ENCODE results near the gene FAM170B.

The FAM170B gene

DNA sequence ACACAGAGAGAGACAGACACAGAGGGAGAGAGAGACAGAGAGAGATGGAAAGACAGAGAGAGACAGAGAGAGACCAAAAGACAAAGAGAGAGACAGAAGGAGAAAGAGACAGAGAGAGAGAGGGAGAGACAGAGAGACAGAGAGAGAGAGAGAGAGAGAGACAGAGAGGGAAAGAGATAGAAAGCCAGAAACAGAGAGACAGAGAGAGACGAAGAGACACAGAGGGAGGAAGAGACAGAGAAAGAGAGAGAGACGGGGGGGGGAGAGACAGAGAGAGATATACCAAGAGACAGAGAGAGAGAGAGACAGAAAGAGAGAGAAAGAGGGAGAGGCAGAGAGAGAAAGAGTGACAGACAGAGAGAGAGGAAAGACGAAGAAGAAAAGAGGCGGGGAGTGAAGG is 28.7 kb downstream of the FAM170B start:
- no peak for DNase-seq (ENCODE audit: low spot score)

DNA sequence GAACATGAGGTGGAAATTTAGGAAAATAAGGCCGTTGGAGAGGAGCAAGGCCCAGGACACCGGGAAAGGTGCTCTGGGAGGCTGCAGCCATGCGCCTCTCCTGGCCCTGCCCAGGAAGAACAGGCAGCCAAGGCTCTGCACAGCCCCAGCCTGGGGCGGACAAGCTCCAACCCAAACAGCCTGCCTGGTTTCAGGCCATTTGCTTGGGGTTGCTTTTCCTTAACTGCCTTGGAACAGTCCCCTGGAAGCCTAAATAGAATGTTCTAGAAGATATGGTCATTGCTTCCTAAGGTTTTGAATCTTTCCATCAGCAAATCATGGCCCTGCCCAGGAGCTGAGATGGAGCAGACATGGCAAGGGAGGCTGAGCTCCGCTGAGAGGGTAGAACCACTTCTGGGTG is 29.5 kb downstream of the FAM170B start:
- no peak for DNase-seq (ENCODE audit: low spot score)

DNA sequence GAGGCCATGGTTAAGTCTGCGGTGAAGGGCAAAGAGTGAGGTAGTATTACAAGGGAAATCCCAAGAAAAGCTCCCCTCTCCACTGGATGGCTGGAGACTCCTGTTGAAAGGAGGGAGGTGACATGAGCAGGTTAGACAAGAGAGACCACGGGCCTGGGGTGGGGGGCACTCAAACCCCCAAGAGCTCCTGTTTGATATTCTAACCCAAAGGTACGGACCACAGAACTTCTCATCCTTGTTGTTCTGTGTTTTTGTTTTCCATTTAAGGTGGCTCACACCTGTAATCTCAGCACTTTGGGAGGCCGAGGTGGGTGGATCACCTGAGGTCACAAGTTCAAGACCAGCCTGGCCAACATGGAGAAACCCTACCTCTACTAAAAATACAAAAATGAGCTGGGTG is 30.1 kb downstream of the FAM170B start:
- no peak for DNase-seq (ENCODE audit: low spot score)

DNA sequence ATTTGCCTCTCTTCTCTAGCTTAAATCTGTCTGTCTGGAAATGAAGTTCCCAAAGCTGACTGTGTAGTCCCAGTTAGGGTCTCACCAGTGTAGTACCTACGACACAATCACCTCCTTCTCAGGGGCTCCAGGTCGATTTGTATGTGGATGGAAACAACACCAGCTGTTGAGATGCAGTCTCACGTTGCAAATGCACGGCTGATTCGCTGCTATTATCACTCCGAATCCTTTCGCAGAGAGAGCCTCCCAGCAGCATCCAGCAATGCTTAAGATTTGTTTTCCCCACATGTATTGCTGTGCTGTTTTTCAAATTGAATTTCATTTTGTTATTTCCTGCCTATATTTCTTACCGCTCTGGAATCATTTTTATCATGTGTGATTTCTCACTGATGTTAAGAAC is 34.8 kb downstream of the FAM170B start:
- DNase-seq (ENCODE audit: low spot score) = no peak

DNA sequence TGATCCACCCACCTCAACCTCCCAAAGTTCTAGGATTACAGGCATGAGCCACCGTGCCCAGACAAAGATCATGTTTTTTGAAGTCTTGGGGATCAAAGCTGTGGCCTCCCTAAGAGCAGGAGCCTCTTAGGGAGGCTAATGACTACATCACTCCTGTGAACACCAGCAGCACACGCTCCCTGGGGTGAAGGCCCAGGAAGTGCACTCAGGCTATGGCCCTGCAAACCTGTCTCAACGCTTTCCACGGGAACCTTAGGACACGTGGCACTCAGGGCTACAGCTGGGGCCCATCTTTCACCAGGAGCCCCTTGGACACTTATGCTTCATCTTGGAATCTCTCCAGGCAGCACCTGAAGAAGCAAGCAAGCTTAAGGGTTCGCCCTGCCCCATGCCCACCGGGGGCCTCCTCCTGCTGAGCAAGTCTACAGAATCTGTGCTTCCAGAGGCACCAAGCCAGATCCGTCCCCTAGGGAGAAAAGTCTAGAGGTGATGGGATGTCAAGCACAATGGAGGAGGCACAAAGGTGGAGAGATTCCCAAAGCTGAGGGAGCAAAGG is 36.9 kb downstream of the FAM170B start:
- no peak for DNase-seq (ENCODE audit: low spot score)

DNA sequence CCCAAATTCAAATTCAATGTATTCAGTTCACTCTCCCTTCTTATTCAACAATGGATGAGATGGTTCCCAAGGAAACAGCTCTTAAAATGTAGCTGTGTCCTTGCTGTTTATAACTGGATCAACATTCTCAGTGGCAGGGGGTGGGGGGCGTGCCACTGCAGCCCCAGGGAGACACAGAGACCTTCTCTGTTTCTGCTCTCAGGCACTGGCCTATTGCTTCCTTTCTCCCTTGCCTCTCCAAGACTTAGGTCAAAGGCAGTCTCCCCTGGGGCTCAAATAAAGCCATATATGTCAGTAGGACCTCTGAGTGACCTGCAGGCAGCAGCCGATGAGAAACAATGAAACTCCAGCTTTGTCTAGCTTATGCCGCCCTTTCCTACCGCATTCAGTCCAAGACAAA is 39.2 kb downstream of the FAM170B start:
- no peak for DNase-seq (ENCODE audit: low spot score)

DNA sequence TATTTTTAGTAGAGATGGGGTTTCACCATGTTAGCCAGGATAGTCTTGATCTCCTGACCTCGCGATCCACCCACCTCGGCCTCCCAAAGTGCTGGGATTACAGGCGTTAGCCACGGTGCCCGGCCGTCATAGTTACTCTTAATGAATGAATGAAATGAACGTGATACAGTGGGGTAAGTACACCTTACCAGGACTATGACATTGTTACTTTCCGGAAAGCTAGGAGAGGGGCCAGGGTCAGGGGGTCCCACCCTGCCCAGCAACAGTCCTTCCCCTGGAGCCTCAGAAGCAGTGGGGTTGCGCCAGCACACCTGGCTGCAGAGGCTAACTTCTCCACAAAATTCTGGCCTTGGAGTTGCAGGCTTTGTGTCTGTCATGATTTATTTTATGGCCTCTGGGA is 39.9 kb downstream of the FAM170B start:
- DNase-seq (ENCODE audit: low spot score) = no peak

DNA sequence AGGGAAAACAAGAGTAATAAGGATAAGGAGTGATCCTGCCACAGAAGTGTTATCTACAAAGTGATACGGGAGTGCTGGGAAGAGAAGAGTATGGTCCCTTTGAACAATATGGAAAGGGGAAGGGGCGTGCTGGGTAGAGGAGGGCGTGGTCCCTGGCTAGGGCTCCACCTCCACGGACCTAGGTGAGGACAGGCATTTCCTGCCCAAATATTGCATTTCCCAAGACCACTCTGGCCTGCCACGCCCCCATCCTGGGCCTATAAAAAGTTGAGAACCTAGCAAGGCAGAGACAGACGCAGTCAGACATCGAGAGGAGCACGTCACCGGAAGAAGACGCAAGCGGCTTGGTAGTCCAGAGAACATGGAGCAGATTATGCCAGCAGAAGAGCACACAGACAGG is 41.3 kb downstream of the FAM170B start:
- DNase-seq (ENCODE audit: low spot score) = no peak

DNA sequence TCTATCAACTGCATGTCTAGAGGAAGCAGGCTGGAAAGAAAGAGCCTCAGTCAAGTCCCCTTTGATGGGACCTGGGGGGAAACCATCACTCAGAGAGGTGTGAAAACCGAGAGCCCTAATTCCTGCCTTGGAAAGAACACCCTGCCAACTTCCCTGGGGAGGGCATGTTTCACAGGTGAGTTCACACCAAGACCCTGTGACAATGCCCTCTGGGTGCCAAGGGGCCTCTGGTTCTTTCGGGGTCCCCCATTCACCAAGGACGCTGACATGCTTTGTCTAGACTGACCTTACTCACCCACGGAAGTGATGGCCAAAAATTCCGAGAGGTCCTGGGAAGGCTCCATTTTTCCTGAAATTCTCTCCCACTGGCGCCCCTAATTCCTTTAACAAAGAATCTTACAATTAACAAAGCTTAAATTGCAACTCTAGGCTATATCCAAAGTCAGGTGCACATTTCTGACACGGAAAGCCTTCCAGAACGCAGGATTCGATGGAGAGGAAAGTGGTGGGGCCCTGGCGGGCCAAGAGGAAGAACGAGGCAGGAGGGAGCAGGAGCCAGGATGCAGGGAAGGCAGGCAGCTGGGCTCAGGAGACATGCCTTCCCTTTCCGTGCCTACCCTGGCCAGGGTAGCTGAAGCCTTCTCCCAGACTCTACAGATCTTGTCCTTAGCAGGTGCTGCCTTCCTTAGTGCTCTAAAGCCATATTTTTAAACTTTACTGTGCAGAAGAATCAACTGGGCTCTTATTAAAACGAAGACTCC is 42.2 kb downstream of the FAM170B start:
- DNase-seq (ENCODE audit: low spot score) = no peak

DNA sequence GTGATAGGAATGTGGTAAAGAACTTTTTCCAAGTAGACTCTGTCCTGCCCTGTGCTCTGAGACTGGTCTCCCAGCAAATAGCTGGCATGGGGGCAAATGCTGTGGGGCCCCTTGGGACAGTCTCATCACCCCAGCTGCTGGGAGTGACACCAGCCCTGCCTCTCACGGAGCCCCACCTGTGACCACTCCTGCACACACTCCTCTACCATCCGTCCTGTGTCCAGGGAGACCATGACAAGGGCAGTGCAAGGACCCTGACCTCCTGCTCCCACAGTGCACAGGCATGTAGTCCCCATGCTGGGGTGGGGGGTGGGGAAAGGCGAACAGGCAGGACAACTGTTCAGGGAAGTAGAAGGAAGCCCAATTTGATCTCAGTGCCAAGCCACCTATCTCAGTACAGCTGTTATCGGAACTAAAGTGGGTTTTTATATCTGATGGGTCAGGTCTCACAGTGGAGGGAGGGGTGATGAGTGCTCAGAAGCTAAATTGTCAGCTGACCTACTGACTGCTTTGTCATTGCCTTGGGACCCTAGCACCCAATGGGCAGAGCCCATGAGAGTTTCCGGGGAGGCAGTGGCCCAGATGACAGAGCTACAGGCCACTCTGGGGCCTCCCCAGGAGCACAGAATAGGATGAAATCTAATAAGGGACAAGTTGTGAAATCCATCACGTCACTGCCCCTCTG is 43.0 kb downstream of the FAM170B start:
- no peak for DNase-seq (ENCODE audit: low spot score)

DNA sequence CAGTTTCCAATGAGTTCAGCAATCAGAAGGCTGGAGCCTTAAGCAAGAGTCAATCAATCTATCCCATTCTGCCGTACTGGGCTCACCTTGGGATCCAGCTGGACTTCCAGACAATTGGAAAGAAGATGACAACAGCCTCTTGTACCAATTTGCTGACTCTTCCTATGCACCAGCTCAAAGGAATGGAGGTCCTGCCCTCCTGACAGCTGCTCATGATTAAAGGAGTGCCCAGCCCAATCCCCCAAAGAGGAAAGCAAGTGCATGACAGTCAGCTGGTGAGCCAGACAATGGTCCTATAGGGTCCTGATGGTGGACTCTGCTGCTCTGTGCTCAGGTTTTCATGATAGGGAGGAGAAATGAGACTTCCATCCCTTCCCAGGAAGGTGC is 43.6 kb downstream of the FAM170B start:
- DNase-seq (ENCODE audit: low spot score) = no peak

DNA sequence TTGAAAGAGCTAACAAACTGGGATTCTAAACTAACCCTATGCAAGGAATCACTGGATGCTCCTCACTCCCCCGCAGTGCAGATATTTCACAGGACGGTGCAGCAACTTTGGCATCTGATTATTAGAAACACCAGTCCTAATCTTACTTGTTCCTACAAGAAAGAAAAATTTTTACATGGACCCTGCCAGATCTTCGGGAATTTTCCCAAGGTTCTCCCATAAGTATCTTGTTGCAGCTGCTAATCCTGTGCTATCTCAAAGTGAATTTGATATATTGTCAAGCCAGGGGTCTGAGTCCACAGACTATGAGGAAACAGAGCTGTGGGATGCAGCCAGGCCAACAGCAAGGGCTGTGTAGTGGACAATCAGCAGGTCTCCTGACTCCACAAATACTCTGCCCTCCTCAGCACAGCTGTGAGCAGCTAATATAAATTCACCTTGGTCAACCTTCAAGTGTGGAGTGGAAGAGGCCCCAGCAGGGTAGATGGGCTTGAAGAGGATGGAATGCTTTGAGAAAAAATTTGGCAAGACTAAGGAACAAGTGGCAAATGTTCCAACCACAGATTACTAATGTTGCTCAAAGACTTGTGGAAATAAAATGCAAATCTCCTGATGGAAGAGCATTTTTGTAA is 44.1 kb downstream of the FAM170B start:
- no peak for DNase-seq (ENCODE audit: low spot score)

DNA sequence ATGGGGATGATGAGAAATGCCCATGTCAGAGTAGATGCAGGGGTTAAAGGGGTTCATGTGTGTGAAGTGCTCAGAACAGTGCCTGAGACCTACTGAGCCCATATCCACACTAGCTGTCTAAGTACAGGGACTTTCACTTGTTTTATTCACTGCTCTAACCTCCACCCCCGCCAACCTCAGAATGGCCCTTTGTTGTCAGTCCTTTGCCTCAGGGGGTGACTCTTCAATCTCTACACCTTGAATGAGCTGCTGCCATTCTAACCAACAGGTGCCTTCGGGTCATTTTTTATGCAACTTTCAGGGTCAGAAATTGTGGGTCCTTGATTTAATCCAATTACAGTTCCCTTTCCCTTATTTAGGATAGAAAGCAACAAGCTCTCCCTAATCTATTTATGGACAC is 44.7 kb downstream of the FAM170B start:
- DNase-seq (ENCODE audit: low spot score) = no peak

DNA sequence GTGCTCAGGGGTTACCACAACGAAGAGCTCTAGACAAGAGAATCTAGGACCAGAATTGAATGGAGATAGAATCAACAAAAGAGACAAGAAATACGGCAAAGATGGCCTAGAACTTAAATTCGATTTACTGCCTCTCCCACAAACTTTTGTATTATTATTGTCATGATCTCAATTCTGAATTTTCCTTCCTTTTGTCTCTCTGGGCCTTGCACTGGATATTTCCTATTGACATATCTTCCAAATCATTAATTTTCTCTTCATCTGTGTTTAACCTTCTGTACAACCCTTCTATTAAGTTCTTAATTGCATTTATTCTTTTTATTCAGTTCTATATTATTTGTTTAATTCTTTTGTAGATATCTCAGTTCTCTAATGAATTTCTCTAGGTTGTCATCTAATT is 46.9 kb downstream of the FAM170B start:
- DNase-seq (ENCODE audit: low spot score) = no peak

DNA sequence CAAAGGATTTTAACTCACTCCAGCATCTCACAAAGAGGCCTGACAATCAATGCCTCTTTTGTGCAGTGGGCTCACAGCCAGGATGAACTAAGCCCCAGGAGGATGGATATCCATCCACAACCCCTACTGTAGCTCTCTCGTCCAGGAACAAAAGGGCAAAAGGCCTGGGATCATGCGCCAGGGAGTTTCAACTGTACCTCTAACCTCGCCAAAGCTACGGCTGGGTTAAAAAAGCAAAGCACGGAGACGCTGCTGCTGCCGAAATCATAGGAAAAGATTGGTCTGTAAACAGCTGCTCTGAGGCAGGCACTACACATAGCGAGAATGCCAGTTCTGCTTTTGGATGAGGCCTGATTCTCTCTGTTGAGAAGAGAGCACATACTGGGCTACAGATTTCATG is 50.6 kb downstream of the FAM170B start:
- DNase-seq (ENCODE audit: low spot score) = no peak

DNA sequence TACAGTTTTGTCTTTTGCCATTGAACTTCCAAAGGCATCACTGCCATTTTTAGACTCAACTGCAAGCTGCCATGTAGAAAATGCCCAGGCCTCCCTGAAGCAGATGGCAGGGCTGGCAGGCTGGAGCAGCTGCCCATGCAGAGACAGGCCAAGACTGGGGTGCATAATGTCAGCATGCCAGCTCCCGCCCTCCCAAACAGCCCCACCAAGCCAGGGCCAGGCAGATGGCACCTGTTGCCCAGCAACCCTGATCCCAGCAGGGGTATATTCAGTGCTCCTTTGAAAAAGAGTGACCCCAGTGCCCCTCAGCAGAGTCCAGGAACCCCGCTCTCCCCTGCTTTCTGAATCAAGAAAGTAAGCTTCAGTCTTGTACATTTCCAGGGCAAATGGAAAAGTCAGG is 51.1 kb downstream of the FAM170B start:
- no peak for DNase-seq (ENCODE audit: low spot score)

DNA sequence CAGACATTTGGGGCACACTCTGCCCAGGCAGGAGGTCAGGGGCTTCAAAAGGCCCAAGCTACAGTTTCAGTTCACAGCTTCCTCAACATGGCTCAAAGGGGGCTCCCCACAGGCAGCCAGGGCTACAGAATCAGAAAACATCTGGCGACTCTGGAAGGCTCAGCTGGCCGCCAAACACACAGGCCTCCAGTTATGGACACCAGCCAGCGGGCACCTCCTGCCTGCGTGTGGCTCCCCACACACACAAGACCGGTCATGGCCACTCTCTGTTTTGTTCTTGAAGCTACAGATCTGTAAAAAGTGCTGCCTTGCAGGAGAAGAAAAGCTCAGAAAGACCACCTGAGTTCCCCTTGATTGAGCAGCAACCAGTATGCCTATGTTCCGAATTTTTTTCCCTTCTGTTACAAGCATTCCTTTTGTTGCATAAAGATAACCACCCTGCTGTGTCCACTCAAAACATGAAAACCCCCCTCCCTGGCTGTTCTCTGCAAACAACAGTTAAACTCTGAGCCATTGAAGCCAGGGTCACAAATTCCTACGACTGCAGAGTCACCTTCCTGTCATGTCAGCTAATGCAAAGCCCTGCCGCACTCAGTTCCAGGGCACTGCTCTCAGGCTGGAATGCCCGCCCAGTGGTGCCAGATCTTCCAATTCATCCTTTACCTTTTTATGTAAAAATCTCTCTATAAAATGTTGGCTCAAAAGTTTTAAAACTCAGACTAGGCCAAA is 52.1 kb downstream of the FAM170B start:
- DNase-seq (ENCODE audit: low spot score) = no peak

Measured in kidney capillary endothelial cell (primary cell).